Iris pigment epithelial cell (primary cell): ENCODE results near the gene DXO.
"Not testable (repeated sequence)": the region's sequence is repeated elsewhere in the genome, so short reads cannot be mapped to it uniquely, and the experiment has no call there.

ENCODE experiments used
- DNase-seq: peaks from one replicate; pipeline ENCODE4 v3.0.0-alpha.2; 2011; ENCODE audit warnings: low read depth

The DXO gene

DNA sequence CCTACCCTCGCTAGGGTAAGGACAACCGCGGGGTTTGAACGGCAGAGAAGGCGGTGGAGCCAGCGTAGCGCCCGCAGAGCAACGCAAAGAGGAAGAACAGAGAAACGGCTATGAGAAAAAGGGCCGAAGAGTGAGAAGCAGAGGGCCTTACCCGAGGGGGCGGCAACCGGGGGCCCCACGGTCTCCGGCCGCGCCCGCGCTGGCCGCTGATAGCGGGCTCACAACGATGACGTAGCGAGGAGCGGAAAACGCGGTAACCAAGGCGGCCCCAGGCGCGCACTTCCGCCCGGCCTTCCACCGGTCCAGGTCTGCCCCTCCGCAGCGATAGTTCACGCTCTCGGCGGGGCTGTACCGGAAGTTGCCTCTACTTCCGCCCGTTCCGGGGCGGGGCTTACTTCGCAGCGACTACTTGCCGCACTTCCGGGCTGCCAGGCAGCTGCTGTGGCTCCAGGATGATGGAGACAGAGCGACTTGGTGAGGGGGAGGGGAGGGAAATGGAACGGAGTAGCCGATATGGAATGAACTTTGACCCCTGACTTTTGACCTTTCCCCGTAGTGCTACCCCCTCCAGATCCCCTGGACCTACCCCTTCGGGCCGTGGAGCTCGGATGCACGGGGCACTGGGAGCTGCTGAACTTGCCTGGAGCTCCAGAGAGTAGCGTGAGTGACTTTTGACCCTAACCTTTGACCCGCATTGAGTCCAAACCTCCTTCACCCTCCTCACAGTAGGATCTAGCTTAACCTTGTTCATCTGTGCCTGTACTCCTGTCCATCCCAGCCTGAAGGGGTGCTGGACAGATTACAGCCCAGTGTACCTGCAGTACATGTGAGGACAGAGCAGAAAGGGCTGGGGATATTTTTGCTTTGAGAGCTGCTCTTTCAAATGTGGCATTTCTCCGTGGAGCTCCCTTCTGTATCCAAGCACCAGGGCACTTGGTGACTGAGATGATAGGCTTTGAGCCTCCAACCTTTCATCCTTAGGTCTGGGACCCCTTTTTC, 12.9 kb downstream of the DXO start, which contains the start of the genes NELFE and SKIC2:
TSS of gene NELFE (minus strand) at position 231 of the 999 bp plus-strand sequence. CDS start 525 bp downstream, outside the sequence.
TSS of gene SKIC2 (plus strand) at position 435 of the 999 bp plus-strand sequence. CDS start at position 453, 18 bp downstream.
- DNase-seq = peak; percentile 99

DNA sequence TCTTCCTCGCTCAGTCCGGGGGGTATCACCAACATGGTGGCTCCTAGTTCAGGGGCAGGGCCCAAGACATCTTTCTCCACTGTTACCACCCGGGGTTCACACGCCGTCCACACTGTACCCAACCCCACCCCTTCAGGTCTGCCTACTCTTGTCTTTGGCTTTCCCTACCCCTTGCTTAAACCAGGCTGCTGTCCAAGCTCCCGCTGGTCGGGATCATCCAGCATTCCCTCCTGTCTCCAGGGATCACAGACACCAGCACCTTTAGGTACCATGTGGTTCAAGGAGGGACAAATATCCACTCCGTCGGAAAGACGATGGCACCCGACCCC, 13.6 kb downstream of the DXO start:
- no peak for DNase-seq

DNA sequence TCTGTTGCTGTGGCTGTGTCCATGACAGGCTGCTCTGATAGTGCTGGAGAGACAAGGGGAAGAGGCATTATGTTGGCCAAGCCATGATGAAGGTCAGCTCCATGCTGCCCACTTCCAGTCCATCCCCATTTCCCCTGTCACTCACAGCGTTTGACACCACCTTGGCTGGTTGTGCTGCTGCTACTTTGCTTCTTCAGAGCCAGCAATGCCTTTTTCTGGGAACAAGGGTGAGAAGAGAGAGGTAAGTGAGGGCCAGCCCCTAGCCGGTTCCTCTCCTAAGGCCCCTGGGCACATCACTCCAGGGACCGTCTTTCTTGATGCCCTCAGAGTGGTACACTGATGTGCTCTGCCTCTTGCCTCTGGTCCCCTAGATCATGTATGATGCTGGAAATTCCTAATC, 15.1 kb downstream of the DXO start:
- DNase-seq = no peak

DNA sequence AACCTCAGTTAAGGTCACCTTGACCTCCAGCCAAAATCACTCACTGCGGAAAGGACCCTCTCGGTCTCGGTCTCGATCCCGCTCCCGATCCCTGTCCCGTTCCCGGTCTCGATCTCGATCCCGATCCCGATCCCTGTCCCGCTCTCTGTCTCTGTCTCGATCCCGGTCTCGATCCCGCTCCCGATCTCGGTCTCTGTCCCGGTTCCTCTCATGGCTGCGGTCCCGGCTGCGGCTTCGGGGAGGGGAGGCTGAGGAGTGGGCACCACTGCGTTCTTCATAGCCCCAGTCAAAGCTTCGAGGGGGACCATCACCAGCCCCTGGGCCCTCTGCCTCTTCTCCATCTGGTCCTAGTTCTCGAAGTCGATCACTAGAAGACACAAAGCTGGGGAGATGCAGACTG, 17.4 kb downstream of the DXO start:
- no peak for DNase-seq

DNA sequence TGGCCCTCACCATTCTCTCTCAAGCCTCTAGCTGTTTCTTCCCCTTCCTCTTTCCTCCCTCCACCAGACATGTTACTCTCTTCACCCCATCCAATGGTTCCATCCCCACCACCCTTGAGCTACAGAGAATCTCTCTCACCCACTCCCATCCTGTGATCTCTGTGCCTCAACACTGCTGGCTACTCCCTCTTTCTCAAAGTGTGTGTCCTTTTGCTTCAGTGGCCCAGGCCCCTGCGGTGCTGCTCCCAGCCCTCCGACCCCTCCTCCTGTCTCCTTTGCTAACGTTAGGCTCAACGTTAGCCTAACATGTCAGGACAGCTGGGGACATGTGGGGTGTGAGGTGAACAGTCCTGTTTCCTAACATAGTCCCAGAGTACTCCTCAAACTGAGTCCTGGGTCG, 19.0 kb downstream of the DXO start:
- no peak for DNase-seq

DNA sequence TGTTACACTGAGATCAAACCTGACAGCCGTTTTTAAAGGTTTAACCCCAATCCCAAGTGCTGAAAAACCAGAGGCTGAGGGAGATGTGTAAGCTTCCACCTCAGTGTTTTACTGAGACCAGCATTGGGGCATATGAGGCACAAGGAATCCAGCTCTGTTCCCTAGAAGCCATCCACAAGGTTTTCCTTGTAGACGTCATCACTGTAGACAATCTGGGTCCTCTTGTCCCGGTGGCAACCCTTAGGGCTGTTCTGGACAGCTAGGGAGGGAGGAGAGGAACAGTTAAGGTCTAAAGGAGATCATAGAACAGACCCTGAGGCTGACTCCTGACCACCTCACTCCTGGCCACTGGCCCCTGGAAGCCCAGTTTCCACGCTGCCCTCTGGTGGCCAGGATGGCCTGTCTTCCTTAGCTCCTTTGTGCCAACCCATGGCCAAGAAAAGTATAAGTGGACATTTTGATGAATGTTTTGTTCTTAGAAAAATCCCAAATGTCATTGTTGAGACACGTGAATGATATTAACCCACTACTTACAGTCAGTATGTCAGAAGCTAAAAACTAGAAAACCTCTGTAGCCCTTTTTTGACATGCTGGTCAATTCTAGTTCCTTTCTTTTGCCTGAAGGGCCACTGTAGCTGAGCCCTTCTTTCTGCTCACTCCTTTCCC, 19.7 kb downstream of the DXO start:
- DNase-seq = peak; percentile 60

DNA sequence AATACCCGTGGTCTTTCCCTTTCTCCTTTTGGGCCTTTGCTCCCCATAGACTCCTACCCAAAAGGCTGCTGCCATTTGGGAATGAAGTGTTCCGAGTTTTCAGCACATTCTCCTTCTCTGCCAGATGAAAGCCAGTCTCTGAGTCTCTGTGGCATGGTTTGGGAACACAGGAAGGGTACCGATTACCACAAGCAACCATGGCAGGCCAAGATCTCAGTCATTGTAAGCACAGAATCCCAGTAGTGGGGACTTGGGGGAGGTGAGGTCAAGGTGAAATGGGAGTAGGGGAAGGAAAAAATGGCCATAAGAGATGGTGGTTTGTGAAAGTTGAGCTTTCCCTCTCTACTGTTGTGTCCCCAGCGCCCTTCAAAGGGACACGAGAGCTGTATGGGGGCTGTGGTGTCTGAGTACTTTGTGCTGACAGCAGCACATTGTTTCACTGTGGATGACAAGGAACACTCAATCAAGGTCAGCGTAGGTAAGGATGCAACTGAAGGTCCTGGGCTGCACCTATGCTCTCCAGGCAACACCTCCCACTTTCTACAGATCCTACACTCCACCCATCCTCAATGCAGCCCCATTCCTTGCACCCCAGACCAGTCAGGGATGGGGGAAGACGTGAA, 21.9 kb downstream of the DXO start:
- DNase-seq = no peak

DNA sequence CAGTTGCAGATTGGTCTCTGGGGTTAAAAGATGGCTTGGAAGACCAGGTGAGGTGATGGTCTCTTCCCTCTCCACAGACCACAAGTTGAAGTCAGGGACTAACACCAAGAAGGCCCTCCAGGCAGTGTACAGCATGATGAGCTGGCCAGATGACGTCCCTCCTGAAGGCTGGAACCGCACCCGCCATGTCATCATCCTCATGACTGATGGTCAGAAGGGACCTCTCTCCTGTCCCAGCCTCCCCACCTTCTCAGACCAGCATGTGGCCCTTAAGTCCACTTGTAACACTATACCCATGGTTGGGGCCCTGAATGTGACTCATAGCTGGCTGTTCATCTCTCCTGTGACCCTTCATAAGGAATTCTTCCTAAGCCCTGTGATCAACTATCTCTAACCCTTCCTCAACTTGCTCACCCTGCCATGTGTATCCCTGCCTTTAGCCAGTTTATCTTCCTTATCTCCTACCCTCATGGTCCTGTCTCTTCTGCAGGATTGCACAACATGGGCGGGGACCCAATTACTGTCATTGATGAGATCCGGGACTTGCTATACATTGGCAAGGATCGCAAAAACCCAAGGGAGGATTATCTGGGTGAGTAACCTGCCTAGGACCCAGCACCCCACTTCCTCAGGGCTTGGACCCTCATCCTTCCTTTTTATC, 23.1 kb downstream of the DXO start:
- peak; percentile 57 for DNase-seq

DNA sequence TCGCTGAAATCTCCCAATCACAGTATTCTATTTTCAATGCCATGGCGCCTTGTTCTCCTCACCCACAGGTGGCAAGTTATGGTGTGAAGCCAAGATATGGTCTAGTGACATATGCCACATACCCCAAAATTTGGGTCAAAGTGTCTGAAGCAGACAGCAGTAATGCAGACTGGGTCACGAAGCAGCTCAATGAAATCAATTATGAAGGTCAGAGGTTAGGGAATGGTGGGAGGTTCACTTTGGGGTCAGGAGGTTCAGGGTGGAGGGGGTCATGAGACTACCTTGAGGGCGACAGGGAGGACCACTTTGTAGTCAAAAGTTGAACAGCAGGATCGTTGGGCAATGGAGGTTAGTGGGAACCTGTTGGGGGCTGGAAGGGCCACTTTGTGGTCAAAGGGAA, 23.6 kb downstream of the DXO start:
- DNase-seq = no peak

DNA sequence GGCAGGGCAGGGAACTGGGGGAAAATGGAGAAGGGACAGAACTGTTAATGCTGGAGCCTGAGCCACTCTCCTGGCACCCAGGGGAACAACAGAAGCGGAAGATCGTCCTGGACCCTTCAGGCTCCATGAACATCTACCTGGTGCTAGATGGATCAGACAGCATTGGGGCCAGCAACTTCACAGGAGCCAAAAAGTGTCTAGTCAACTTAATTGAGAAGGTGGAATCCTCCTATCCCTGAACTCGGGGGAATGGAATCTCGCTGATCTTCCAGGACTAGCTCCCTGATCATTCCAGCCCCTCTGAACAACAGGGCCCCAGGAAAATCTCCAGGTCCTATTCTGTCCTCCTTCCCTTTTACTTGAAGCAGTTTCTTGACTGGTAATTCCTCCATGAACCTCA, 24.1 kb downstream of the DXO start:
- no peak for DNase-seq

DNA sequence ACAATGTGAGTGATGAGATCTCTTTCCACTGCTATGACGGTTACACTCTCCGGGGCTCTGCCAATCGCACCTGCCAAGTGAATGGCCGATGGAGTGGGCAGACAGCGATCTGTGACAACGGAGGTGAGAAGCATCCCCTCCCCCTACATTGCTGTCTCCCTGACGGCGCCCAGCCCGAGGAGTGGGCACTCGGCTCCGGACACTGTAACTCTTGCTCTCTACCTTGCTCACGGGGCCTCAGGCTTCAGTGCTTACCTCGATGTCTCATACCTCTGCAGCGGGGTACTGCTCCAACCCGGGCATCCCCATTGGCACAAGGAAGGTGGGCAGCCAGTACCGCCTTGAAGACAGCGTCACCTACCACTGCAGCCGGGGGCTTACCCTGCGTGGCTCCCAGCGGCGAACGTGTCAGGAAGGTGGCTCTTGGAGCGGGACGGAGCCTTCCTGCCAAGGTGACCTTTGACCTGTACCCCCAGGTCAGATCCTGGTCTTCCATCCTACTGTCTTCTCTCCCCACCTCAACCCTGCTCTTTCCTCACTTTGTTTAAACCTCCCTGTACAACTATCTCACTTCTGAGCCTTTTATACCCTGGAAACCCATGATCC, 24.8 kb downstream of the DXO start:
- DNase-seq = no peak

DNA sequence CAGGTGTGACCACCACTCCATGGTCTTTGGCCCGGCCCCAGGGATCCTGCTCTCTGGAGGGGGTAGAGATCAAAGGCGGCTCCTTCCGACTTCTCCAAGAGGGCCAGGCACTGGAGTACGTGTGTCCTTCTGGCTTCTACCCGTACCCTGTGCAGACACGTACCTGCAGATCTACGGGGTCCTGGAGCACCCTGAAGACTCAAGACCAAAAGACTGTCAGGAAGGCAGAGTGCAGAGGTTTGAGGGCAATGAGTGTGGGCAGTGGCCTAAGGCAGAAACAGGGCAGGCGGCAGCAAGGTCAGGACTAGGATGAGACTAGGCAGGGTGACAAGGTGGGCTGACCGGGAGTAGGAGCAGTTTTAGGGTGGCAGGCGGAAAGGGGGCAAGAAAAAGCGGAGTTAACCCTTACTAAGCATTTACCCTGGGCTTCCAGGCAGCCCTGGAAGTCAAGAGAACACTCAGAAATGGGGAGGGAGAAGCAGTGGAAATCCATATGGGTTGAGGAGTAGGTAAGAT, 25.5 kb downstream of the DXO start:
- no peak for DNase-seq

DNA sequence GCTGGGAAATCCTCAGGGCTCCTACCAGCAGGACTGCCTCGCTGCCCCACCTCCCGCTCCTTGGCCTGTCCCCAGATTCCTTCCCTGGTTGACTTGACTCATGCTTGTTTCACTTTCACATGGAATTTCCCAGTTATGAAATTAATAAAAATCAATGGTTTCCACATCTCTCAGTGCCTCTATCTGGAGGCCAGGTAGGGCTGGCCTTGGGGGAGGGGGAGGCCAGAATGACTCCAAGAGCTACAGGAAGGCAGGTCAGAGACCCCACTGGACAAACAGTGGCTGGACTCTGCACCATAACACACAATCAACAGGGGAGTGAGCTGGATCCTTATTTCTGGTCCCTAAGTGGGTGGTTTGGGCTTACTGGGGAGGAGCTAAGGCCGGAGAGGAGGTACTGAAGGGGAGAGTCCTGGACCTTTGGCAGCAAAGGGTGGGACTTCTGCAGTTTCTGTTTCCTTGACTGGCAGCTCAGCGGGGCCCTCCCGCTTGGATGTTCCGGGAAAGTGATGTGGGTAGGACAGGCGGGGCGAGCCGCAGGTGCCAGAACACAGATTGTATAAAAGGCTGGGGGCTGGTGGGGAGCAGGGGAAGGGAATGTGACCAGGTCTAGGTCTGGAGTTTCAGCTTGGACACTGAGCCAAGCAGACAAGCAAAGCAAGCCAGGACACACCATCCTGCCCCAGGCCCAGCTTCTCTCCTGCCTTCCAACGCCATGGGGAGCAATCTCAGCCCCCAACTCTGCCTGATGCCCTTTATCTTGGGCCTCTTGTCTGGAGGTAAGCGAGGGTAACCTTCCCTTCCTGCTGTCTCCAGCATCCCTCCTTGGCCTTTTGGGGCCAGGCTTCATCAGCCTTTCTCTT, 26.2 kb downstream of the DXO start, which contains the start of gene CFB:
TSS of gene CFB (plus strand) at position 589 of the 863 bp plus-strand sequence. CDS start at position 716, 127 bp downstream.
- peak; percentile 88 for DNase-seq

DNA sequence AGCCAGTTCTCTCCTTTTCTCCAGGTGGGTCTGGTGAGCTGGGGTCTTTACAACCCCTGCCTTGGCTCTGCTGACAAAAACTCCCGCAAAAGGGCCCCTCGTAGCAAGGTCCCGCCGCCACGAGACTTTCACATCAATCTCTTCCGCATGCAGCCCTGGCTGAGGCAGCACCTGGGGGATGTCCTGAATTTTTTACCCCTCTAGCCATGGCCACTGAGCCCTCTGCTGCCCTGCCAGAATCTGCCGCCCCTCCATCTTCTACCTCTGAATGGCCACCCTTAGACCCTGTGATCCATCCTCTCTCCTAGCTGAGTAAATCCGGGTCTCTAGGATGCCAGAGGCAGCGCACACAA, 26.8 kb downstream of the DXO start:
- DNase-seq = no peak

DNA sequence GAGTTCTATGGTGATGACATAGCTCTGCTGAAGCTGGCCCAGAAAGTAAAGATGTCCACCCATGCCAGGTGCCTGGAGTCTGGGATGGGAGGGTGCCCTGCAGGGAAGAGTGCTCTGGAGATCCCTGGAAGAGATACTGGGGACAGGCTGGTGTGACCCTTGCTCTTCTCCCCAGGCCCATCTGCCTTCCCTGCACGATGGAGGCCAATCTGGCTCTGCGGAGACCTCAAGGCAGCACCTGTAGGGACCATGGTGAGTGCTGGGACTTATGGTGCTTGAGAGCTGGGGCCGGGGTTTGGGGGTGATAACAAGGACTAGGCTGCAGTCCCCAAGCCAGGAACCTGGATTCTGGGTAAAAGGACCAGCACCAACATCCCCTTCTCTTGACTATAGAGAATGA, 28.2 kb downstream of the DXO start:
- DNase-seq = no peak

DNA sequence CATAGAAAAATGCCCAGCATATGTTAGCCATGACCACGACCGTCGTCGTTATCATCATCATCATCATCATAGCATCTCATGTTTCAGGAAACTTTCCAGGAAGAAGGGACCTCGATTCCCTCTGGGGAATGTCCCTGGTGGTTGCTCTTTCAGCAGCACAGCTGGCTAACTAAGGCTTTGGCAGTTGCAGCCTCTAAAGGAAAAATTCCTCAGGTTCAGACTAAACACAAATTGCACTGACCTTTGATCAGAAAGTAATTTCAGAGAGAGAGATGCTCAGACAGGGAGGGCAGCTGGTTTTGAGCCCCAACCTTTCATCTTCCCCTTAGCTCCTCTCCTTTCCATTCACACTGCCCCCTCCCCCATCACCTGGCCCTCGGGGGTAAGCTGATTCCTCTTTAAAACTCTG, 31.7 kb downstream of the DXO start:
- peak; percentile 42 for DNase-seq

DNA sequence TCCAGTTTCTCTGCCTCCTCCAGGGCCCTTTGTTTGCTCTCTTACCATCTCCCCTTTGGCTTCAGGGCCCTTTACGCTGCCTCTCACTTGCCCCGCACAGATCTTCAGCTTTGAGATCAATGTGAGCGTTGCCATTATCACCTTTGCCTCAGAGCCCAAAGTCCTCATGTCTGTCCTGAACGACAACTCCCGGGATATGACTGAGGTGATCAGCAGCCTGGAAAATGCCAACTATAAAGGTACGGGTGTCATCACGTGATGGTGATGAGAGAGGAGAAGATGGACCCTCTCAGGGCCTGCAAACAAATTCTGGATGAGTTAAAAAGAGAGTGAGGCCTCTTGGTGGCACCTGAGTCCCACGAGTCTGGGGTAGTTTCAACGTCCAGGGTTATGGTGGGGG, 36.1 kb downstream of the DXO start:
- DNase-seq = no peak

DNA sequence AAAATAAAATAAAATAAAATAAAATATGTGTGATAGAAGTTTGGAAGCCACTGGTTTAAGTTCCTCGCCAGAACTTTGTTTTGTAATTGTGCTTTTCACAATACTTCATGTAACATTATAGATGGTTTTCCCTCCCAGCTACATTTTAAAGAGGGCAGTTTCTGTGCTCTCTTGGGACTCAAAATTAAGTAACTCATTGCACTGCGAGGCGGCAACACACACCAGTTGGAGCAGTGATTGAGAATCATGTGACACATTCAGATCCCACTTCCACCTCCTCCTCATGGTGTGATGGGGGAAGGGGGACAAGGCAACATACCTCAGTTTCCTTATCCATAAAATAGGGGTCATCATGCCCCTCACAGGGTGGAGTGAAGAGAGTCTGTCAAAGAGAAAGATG, 36.9 kb downstream of the DXO start:
- DNase-seq = no peak

DNA sequence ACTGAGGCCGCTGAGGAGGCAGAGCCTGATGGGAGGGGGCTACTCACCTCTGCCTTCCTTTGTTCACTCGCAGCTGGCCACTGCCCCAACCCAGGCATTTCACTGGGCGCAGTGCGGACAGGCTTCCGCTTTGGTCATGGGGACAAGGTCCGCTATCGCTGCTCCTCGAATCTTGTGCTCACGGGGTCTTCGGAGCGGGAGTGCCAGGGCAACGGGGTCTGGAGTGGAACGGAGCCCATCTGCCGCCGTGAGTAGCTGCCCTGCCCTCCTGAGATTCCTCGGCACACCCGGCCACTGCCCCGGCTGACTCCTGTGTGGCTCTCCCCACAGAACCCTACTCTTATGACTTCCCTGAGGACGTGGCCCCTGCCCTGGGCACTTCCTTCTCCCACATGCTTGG, 38.4 kb downstream of the DXO start:
- DNase-seq = no peak

DNA sequence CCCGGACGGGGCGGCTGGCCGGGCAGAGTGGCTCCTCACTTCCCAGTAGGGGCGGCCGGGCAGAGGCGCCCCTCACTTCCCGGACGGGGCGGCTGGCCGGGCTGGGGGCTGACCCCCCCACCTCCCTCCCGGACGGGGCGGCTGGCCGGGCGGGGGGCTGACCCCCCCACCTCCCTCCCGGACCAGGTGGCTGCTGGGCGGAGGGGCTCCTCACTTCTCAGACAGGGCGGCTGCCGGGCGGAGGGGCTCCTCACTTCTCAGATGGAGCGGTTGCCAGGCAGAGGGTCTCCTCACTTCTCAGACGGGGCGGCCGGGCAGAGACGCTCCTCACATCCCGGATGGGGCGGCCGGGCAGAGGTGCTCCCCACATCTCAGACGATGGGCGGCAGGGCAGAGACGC, 39.8 kb downstream of the DXO start:
- not testable (repeated sequence) for DNase-seq

DNA sequence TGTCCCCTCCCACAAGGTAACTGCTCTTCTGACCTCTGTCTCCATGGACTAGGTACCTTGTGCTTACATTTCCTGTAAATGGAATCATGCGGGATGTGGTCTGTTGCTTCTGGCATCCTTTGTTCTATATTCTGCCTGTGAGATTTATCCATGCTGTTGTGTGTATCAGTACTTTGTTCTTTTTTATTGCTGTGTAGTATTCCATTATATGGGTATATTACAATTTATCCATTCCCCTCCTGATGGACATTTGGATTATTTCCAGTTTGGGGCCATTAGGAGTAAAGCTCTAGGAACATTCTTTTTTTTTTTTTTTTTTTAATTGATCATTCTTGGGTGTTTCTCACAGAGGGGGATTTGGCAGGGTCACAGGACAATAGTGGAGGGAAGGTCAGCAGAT, 41.0 kb downstream of the DXO start:
- no peak for DNase-seq
